Measurements from ENCODE around the gene HS3ST4. TPM values are rescaled to one million over a fixed set of nuclear protein-coding genes. Genes with fewer than 3 reads are reported as not detected.

The HS3ST4 gene
- total RNA-seq, 1 donor from 2014 or later = 12.6 TPM

- Mint-ChIP-seq H3K27ac (no peak overlapping the region), H3K9me3 (peaks cover 3% of the 10 kb centered on the region), H3K4me1 (peaks cover 27% of the 10 kb centered on the region), H3K36me3 (no peaks in the 10 kb centered on the region), H3K4me3 (no peak overlapping the region), H3K27me3 (ENCODE audit: low read depth) (peaks cover 69% of the 10 kb centered on the region)
- no peak for DNase-seq (ENCODE audit: low spot score in 2 of 2, unreplicated experiment in 2 of 2)
- TF ChIP-seq, protein P1, sequence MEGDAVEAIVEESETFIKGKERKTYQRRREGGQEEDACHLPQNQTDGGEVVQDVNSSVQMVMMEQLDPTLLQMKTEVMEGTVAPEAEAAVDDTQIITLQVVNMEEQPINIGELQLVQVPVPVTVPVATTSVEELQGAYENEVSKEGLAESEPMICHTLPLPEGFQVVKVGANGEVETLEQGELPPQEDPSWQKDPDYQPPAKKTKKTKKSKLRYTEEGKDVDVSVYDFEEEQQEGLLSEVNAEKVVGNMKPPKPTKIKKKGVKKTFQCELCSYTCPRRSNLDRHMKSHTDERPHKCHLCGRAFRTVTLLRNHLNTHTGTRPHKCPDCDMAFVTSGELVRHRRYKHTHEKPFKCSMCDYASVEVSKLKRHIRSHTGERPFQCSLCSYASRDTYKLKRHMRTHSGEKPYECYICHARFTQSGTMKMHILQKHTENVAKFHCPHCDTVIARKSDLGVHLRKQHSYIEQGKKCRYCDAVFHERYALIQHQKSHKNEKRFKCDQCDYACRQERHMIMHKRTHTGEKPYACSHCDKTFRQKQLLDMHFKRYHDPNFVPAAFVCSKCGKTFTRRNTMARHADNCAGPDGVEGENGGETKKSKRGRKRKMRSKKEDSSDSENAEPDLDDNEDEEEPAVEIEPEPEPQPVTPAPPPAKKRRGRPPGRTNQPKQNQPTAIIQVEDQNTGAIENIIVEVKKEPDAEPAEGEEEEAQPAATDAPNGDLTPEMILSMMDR (IDR thresholded peaks at IDR 0.05; ENCODE audit: unreplicated experiment) = no peak
These were observed 2.5 kb upstream of the HS3ST4 start for GRCh38 chr16:25689137-25689836.

- TF ChIP-seq, protein P1 (IDR thresholded peaks at IDR 0.05; ENCODE audit: unreplicated experiment) = no peak
- peak overlapping the region; percentile 47 for H3K27ac Mint-ChIP-seq
- no peaks in the 10 kb centered on the region for H3K9me3 Mint-ChIP-seq
- peak overlapping the region; percentile 85 for H3K4me3 Mint-ChIP-seq
- DNase-seq (ENCODE audit: low spot score in 2 of 2, unreplicated experiment in 2 of 2) = no peak
- H3K36me3 Mint-ChIP-seq = no peaks in the 10 kb centered on the region
- peaks cover 78% of the 10 kb centered on the region for H3K27me3 Mint-ChIP-seq (ENCODE audit: low read depth)
- H3K4me1 Mint-ChIP-seq = peaks cover 34% of the 10 kb centered on the region
These were observed 1.1 kb upstream of the HS3ST4 start for GRCh38 chr16:25690552-25691143.

DNA sequence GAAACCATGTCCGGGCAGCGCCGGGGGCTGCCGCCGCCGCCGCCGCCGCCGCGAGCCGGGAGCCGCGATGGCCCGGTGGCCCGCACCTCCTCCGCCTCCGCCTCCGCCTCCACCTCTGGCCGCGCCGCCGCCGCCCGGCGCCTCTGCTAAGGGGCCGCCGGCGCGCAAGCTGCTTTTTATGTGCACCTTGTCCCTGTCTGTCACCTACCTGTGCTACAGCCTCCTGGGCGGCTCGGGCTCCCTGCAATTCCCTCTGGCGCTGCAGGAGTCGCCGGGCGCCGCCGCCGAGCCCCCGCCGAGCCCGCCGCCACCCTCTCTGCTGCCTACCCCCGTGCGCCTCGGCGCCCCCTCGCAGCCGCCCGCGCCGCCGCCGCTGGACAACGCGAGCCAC is 587 bp downstream of the HS3ST4 start:
- peak overlapping the region; percentile 63 for H3K4me3 Mint-ChIP-seq
- H3K27me3 Mint-ChIP-seq (ENCODE audit: low read depth) = peaks cover 85% of the 10 kb centered on the region
- DNase-seq (ENCODE audit: low spot score in 2 of 2, unreplicated experiment in 2 of 2) = peak in 1 of 2 experiments; percentile 22
- H3K9me3 Mint-ChIP-seq = no peaks in the 10 kb centered on the region
- TF ChIP-seq, protein P1 (IDR thresholded peaks at IDR 0.05; ENCODE audit: unreplicated experiment) = no peak
- no peak overlapping the region for H3K27ac Mint-ChIP-seq
- H3K4me1 Mint-ChIP-seq = peaks cover 34% of the 10 kb centered on the region
- H3K36me3 Mint-ChIP-seq = no peaks in the 10 kb centered on the region

DNA sequence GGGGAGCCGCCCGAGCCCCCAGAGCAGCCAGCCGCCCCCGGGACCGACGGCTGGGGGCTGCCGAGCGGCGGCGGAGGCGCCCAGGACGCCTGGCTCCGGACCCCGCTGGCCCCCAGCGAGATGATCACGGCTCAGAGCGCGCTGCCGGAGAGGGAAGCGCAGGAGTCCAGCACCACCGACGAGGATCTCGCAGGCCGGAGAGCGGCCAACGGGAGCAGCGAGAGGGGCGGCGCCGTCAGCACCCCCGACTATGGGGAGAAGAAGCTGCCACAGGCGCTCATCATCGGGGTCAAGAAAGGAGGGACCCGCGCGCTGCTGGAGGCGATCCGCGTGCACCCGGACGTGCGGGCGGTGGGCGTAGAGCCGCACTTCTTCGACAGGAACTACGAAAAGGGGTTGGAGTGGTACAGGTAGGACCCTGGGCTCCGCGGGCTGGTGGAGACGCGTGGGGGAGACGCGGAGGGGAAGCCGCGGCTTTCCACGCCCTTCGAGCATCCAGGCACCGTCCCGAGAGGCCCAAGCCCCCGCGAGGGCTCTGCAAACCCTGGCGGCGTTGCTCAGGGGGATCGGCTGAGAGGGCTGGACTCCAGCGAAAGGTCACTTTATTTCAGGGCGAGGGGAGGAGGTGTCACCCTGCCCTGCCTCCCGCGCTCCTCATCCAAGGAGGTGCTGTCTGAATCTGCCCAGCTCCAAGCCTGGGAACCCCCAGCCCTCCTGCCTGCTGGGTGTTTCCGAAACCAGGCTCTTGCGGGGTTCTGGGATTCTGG is 1.2 kb downstream of the HS3ST4 start:
- TF ChIP-seq, protein P1 (IDR thresholded peaks at IDR 0.05; ENCODE audit: unreplicated experiment) = no peak
- peak; percentile 24 to 51 for DNase-seq (ENCODE audit: low spot score in 2 of 2, unreplicated experiment in 2 of 2)
- peak overlapping the region; percentile 69 for H3K4me3 Mint-ChIP-seq
- peaks cover 87% of the 10 kb centered on the region for H3K27me3 Mint-ChIP-seq (ENCODE audit: low read depth)
- no peaks in the 10 kb centered on the region for H3K36me3 Mint-ChIP-seq
- no peaks in the 10 kb centered on the region for H3K9me3 Mint-ChIP-seq
- H3K4me1 Mint-ChIP-seq = peaks cover 34% of the 10 kb centered on the region
- H3K27ac Mint-ChIP-seq = no peak overlapping the region

DNA sequence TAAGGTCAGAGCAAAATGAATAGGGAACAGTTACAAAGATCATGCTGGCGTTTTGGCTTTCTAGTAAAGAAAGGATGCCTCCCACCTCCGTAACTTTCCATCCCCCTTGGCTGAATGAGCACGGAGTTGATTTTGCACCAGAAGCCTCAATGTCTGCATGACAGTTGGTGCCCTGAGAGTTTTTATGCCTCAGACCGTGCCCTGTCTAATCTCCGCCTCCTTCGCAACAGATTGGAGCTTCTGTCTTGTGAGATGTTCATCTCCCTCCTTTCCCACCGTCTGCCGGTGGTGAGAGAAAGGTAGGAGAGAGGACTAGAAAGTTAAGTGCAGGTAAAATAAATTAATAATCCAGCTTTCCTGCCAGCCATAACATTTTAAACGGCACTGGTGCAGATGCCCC is 1.9 kb downstream of the HS3ST4 start:
- TF ChIP-seq, protein P1 (IDR thresholded peaks at IDR 0.05; ENCODE audit: unreplicated experiment) = no peak
- peaks cover 88% of the 10 kb centered on the region for H3K27me3 Mint-ChIP-seq (ENCODE audit: low read depth)
- H3K36me3 Mint-ChIP-seq = no peaks in the 10 kb centered on the region
- H3K4me1 Mint-ChIP-seq = peaks cover 34% of the 10 kb centered on the region
- H3K4me3 Mint-ChIP-seq = peak overlapping the region; percentile 69
- no peak for DNase-seq (ENCODE audit: low spot score in 2 of 2, unreplicated experiment in 2 of 2)
- H3K9me3 Mint-ChIP-seq = no peaks in the 10 kb centered on the region
- no peak overlapping the region for H3K27ac Mint-ChIP-seq

Data from mesothelial cell of epicardium (in vitro differentiated cells).